ENCODE data around the gene NDUFA11. TPM values are rescaled to one million over a fixed set of nuclear protein-coding genes. Genes with fewer than 3 reads are reported as not detected.
"Not testable (repeated sequence)": the region's sequence is repeated elsewhere in the genome, so short reads cannot be mapped to it uniquely, and the experiment has no call there.

NDUFA11 gene
- total RNA-seq, 1 donor from 2014 or later, result 253 TPM

- no peak for DNase-seq (ENCODE audit: extremely low spot score, unreplicated experiment)
- TF ChIP-seq CTCF (conservative IDR thresholded peaks at IDR 0.05), result no peak
- H3K4me1 Mint-ChIP-seq (ENCODE audit: unreplicated experiment), result peaks cover 4% of the 10 kb centered on the region
- H3K9me3 Mint-ChIP-seq, result no peaks in the 10 kb centered on the region
- H3K27ac Mint-ChIP-seq, result no peak overlapping the region
- no peaks in the 10 kb centered on the region for H3K36me3 Mint-ChIP-seq
- no peaks in the 10 kb centered on the region for H3K27me3 Mint-ChIP-seq
- H3K4me3 Mint-ChIP-seq, result no peak overlapping the region
These were observed 13.5 kb downstream of the NDUFA11 start for GRCh38 chr19:5890099-5890498.

- DNase-seq (ENCODE audit: extremely low spot score, unreplicated experiment), result no peak
- peaks cover 4% of the 10 kb centered on the region for H3K4me1 Mint-ChIP-seq (ENCODE audit: unreplicated experiment)
- H3K27me3 Mint-ChIP-seq, result no peaks in the 10 kb centered on the region
- TF ChIP-seq CTCF (conservative IDR thresholded peaks at IDR 0.05), result no peak
- H3K9me3 Mint-ChIP-seq, result no peaks in the 10 kb centered on the region
- peak overlapping the region; percentile 34 for H3K27ac Mint-ChIP-seq
- no peaks in the 10 kb centered on the region for H3K36me3 Mint-ChIP-seq
- no peak overlapping the region for H3K4me3 Mint-ChIP-seq
These were observed 14.2 kb downstream of the NDUFA11 start for GRCh38 chr19:5889288-5889971.

GRCh38 chr19:5884065-5884811, 19.4 kb downstream of the NDUFA11 start:
- not testable (repeated sequence) for H3K27ac Mint-ChIP-seq; H3K36me3 Mint-ChIP-seq; H3K9me3 Mint-ChIP-seq; H3K27me3 Mint-ChIP-seq; DNase-seq (ENCODE audit: extremely low spot score, unreplicated experiment); H3K4me3 Mint-ChIP-seq
- peaks cover 13% of the 10 kb centered on the region for H3K4me1 Mint-ChIP-seq (ENCODE audit: unreplicated experiment)

GRCh38 chr19:5883157-5883873, 20.3 kb downstream of the NDUFA11 start:
- H3K27ac Mint-ChIP-seq, result peak overlapping the region; percentile 12
- H3K4me3 Mint-ChIP-seq; DNase-seq (ENCODE audit: extremely low spot score, unreplicated experiment); H3K36me3 Mint-ChIP-seq; H3K27me3 Mint-ChIP-seq; H3K9me3 Mint-ChIP-seq: not testable (repeated sequence)
- peaks cover 13% of the 10 kb centered on the region for H3K4me1 Mint-ChIP-seq (ENCODE audit: unreplicated experiment)

- TF ChIP-seq CTCF (conservative IDR thresholded peaks at IDR 0.05), result no peak
- H3K4me3 Mint-ChIP-seq, result no peak overlapping the region
- DNase-seq (ENCODE audit: extremely low spot score, unreplicated experiment), result no peak
- no peaks in the 10 kb centered on the region for H3K36me3 Mint-ChIP-seq
- no peak overlapping the region for H3K27ac Mint-ChIP-seq
- no peaks in the 10 kb centered on the region for H3K9me3 Mint-ChIP-seq
- H3K4me1 Mint-ChIP-seq (ENCODE audit: unreplicated experiment), result peaks cover 13% of the 10 kb centered on the region
- H3K27me3 Mint-ChIP-seq, result no peaks in the 10 kb centered on the region
These were observed 21.1 kb downstream of the NDUFA11 start for GRCh38 chr19:5882421-5882968.

- Mint-ChIP-seq H3K27ac (no peak overlapping the region), H3K36me3 (no peaks in the 10 kb centered on the region), H3K27me3 (no peaks in the 10 kb centered on the region), H3K4me3 (no peak overlapping the region), H3K4me1 (ENCODE audit: unreplicated experiment) (peaks cover 13% of the 10 kb centered on the region), H3K9me3 (no peaks in the 10 kb centered on the region)
- no peak for TF ChIP-seq CTCF (conservative IDR thresholded peaks at IDR 0.05)
- DNase-seq (ENCODE audit: extremely low spot score, unreplicated experiment), result no peak
These were observed 21.9 kb downstream of the NDUFA11 start for GRCh38 chr19:5881543-5882299.

Data from type B pancreatic cell (in vitro differentiated cells).